HepG2 (cell line): ENCODE results near the gene ATP2B2. TPM values are rescaled to one million over a fixed set of nuclear protein-coding genes. Genes with fewer than 3 reads are reported as not detected.
A peak's percentile ranks its signal among the peaks of the same experiment; 100 is the strongest.

Experiments used
- HNRNPK ChIP-seq: fragments of 200-400 bp; formaldehyde crosslinking; IDR thresholded peaks from 2 replicates; pipeline ENCODE4 v1.6.1; 2018; ENCODE audit warnings: low read length, low read depth, moderate library complexity, mild to moderate bottlenecking; ENCODE audit not compliant: poor library complexity, severe bottlenecking
- KDM2A ChIP-seq: sonication (generic); formaldehyde crosslinking; IDR thresholded peaks from 2 replicates; pipeline ENCODE4 v1.4.0; 2020; ENCODE audit warnings: low read depth, missing genetic modification reagents, borderline replicate concordance
- MEIS1 ChIP-seq: sonication (generic); formaldehyde crosslinking; IDR thresholded peaks from 2 replicates; pipeline ENCODE4 v1.9.0; 2021; ENCODE audit warnings: mild to moderate bottlenecking, missing genetic modification reagents, moderate library complexity, borderline replicate concordance
- NFKBIZ ChIP-seq: IDR thresholded peaks from 2 replicates; pipeline ENCODE4 v1.6.1; 2018; ENCODE audit warnings: missing genetic modification reagents, missing compliant biosample characterization
- PRDM4 ChIP-seq: sonication (generic); formaldehyde crosslinking; IDR thresholded peaks from 2 replicates; pipeline ENCODE4 v1.9.0; 2021; ENCODE audit warnings: missing genetic modification reagents, borderline replicate concordance
- RFXAP ChIP-seq: sonication (generic); formaldehyde crosslinking; IDR thresholded peaks from 2 replicates; pipeline ENCODE4 v1.4.0; 2020; ENCODE audit warnings: missing genetic modification reagents, borderline replicate concordance
- SNAI1 ChIP-seq: sonication (generic); formaldehyde crosslinking; IDR thresholded peaks from 2 replicates; pipeline ENCODE4 v1.5.0; 2020; ENCODE audit warnings: mild to moderate bottlenecking, missing genetic modification reagents, borderline replicate concordance
- THRA ChIP-seq: sonication (generic); formaldehyde crosslinking; IDR thresholded peaks from 2 replicates; pipeline ENCODE4 v1.4.0; 2020; ENCODE audit warnings: missing genetic modification reagents, borderline replicate concordance
- ZBTB7B ChIP-seq: sonication (generic); formaldehyde crosslinking; IDR thresholded peaks from 2 replicates; pipeline ENCODE4 v1.4.0; 2020; ENCODE audit warnings: missing genetic modification reagents
- ZNF274 ChIP-seq: sonication (generic); formaldehyde crosslinking; IDR thresholded peaks from 2 replicates; pipeline ENCODE4 v1.5.1; 2020; ENCODE audit warnings: mild to moderate bottlenecking, missing genetic modification reagents
- ZNF530 ChIP-seq: sonication (generic); formaldehyde crosslinking; IDR thresholded peaks from 2 replicates; pipeline ENCODE4 v1.5.0; 2020; ENCODE audit warnings: low read depth, mild to moderate bottlenecking, missing genetic modification reagents
- ZNF546 ChIP-seq: sonication (generic); formaldehyde crosslinking; conservative IDR thresholded peaks from 2 replicates; pipeline ENCODE4 v1.8.1; 2023; ENCODE audit warnings: mild to moderate bottlenecking, missing genetic modification reagents
- ZNF75D ChIP-seq: sonication (generic); formaldehyde crosslinking; IDR thresholded peaks from 2 replicates; pipeline ENCODE4 v1.8.1; 2023; ENCODE audit warnings: missing genetic modification reagents, mild to moderate bottlenecking, borderline replicate concordance
- ZNF788 ChIP-seq: sonication (generic); formaldehyde crosslinking; IDR thresholded peaks from 2 replicates; pipeline ENCODE4 v1.5.0; 2020; ENCODE audit warnings: mild to moderate bottlenecking, missing genetic modification reagents, borderline replicate concordance
- polyA plus RNA-seq, 8 experiments: library from polyadenylated mRNA; depleted of rRNA in 3 of 8; stranded (reverse) in 7 of 8; unstranded in 1 of 8; fragments of >200 nt; fragmentation: Illumina TruSeq in 4 of 8; extraction: Trizol in 4 of 8; gene quantifications; 2 replicates each; pipeline versions ENCODE4 v1.2.1 to v1.2.3, GENCODE V29; 2011 to 2016; ENCODE audit warnings: low read depth in 4 of 8, missing spikeins in 1 of 8, mixed read lengths in 1 of 8; ENCODE audit not compliant: insufficient read depth in 1 of 8
- total RNA-seq, 5 experiments: library from RNA; depleted of rRNA; stranded (reverse); fragments of >200 nt; fragmentation: Illumina TruSeq; extraction: Trizol; gene quantifications; 2 replicates each; pipeline ENCODE4 v1.2.3, GENCODE V29; 2016; ENCODE audit warnings: low read depth in 1 of 5
- TF ChIP-seq, protein P1 (sequence below): sonication (generic); formaldehyde crosslinking; IDR thresholded peaks from 2 replicates; pipeline ENCODE4 v1.8.0; 2022; ENCODE audit warnings: mild to moderate bottlenecking, missing genetic modification reagents
- TF ChIP-seq, protein P2 (sequence below): sonication (generic); formaldehyde crosslinking; IDR thresholded peaks from 2 replicates; pipeline ENCODE4 v1.5.0; 2020; ENCODE audit warnings: mild to moderate bottlenecking, missing genetic modification reagents, borderline replicate concordance
- TF ChIP-seq, protein P3 (sequence below): IDR thresholded peaks from 2 replicates; pipeline ENCODE4 v1.6.1; 2016; ENCODE audit warnings: mild to moderate bottlenecking, missing biosample characterization, missing genetic modification reagents

Gene ATP2B2
- total and polyA plus RNA-seq, 2 of the 13 experiments (the other 11 are each of a cell fraction or from before 2014, with no cell fraction given), result 1.5 to 2.3 TPM

DNA sequence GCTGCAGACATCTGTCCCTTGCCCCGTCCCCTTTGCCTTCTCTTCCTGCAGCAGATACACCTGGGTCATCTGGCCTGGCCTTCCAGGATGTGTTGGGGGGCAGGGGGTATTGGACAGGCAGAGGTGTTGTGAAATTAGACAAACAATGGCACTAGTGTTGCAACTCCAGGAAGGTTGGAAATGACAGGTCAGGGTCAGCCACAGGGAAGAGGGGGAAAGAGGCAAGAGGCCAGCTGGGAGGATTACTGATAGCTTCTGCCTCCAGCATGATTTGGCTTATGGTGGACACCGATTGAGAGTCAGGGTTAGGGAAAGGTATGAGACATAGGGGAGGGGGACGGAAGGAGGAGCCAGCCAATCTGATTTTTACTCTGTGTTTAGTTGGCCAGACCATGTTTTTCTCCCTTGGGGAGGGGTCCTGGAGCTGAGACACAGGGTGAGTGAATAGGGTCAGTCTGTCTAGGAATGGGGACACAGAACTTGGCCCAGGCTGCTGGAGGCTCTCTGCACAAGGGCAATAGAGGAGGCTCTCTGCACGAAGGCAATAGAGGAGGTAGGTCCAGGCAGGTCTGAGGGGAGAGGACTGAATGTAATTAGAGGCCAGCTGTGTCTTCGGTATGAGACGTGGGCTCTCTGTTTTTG is 3.4 kb upstream of the ATP2B2 start (continued):
- TF ChIP-seq, protein P1, sequence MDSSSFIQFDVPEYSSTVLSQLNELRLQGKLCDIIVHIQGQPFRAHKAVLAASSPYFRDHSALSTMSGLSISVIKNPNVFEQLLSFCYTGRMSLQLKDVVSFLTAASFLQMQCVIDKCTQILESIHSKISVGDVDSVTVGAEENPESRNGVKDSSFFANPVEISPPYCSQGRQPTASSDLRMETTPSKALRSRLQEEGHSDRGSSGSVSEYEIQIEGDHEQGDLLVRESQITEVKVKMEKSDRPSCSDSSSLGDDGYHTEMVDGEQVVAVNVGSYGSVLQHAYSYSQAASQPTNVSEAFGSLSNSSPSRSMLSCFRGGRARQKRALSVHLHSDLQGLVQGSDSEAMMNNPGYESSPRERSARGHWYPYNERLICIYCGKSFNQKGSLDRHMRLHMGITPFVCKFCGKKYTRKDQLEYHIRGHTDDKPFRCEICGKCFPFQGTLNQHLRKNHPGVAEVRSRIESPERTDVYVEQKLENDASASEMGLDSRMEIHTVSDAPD (CRISPR knock-in tag), result peak; percentile 84; the same call in 1 of the 2 replicates
- TF ChIP-seq ZNF788 (CRISPR knock-in tag) (peak; percentile 99), THRA (peak; percentile 91; the same call in 1 of the 2 replicates), MEIS1 (CRISPR knock-in tag) (peak; percentile 99), ZBTB7B (CRISPR knock-in tag) (peak; percentile 99), HNRNPK (no peak), NFKBIZ (CRISPR knock-in tag) (peak; percentile 81), ZNF546 (no peak), ZNF274 (no peak), PRDM4 (CRISPR knock-in tag) (no peak), RFXAP (peak; percentile 67; the same call in 1 of the 2 replicates), KDM2A (CRISPR knock-in tag) (peak; percentile 49), ZNF75D (no peak), ZNF530 (no peak), SNAI1 (CRISPR knock-in tag) (no peak)
- TF ChIP-seq, protein P2, sequence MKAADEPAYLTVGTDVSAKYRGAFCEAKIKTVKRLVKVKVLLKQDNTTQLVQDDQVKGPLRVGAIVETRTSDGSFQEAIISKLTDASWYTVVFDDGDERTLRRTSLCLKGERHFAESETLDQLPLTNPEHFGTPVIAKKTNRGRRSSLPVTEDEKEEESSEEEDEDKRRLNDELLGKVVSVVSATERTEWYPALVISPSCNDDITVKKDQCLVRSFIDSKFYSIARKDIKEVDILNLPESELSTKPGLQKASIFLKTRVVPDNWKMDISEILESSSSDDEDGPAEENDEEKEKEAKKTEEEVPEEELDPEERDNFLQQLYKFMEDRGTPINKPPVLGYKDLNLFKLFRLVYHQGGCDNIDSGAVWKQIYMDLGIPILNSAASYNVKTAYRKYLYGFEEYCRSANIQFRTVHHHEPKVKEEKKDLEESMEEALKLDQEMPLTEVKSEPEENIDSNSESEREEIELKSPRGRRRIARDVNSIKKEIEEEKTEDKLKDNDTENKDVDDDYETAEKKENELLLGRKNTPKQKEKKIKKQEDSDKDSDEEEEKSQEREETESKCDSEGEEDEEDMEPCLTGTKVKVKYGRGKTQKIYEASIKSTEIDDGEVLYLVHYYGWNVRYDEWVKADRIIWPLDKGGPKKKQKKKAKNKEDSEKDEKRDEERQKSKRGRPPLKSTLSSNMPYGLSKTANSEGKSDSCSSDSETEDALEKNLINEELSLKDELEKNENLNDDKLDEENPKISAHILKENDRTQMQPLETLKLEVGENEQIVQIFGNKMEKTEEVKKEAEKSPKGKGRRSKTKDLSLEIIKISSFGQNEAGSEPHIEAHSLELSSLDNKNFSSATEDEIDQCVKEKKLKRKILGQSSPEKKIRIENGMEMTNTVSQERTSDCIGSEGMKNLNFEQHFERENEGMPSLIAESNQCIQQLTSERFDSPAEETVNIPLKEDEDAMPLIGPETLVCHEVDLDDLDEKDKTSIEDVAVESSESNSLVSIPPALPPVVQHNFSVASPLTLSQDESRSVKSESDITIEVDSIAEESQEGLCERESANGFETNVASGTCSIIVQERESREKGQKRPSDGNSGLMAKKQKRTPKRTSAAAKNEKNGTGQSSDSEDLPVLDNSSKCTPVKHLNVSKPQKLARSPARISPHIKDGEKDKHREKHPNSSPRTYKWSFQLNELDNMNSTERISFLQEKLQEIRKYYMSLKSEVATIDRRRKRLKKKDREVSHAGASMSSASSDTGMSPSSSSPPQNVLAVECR, result peak; percentile 93
- TF ChIP-seq, protein P3, sequence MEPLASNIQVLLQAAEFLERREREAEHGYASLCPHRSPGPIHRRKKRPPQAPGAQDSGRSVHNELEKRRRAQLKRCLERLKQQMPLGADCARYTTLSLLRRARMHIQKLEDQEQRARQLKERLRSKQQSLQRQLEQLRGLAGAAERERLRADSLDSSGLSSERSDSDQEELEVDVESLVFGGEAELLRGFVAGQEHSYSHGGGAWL (CRISPR knock-in tag), result no peak; the same call in 1 of the 2 replicates
